NB4 (cell line): ENCODE results near the gene HCN2.

ENCODE experiments used
- DNase-seq: peaks from one replicate; pipeline ENCODE4 v3.0.0; 2010; ENCODE audit warnings: low read depth
- H3K4me3 ChIP-seq: one replicate; pipeline ENCODE4 v1.5.1; 2011; ENCODE audit warnings: mild to moderate bottlenecking, low read depth, low read length, moderate library complexity
- CTCF ChIP-seq: IDR thresholded peaks from one replicate; pipeline ENCODE4 v1.5.1; 2012; ENCODE audit warnings: low read depth, low read length
- MAX ChIP-seq: IDR thresholded peaks from 2 replicates; pipeline ENCODE4 v1.6.1; 2011; ENCODE audit warnings: low read depth, low read length
- MYC ChIP-seq: IDR thresholded peaks from 2 replicates; pipeline ENCODE4 v1.6.1; 2011; ENCODE audit warnings: low read depth, low read length
- POLR2A ChIP-seq: IDR thresholded peaks from 2 replicates; pipeline ENCODE4 v1.6.1; 2011; ENCODE audit warnings: mild to moderate bottlenecking; ENCODE audit not compliant: insufficient read length; ENCODE audit errors: extremely low read depth

HCN2 gene

GRCh38 chr19:558770-559439, 30.8 kb upstream of the HCN2 start:
- no peak overlapping the region for H3K4me3 ChIP-seq
- no peak for TF ChIP-seq POLR2A
- no peak for TF ChIP-seq MYC
- no peak for TF ChIP-seq MAX
- no peak for TF ChIP-seq CTCF
- no peak for DNase-seq

GRCh38 chr19:560121-560520, 29.6 kb upstream of the HCN2 start:
- peak; percentile 29 for DNase-seq
- TF ChIP-seq MYC (no peak), CTCF (no peak), POLR2A (no peak), MAX (no peak)
- H3K4me3 ChIP-seq: no peak overlapping the region

- DNase-seq: peak; percentile 97
- H3K4me3 ChIP-seq: peak overlapping the region; percentile 69
- TF ChIP-seq POLR2A: peak; percentile 17
- no peak for TF ChIP-seq CTCF
- TF ChIP-seq MYC: peak; percentile 54; the same call in 1 of the 2 replicates
- TF ChIP-seq MAX: peak; percentile 55; the same call in 1 of the 2 replicates
These were observed 23.3 kb upstream of the HCN2 start for GRCh38 chr19:566403-566802.

- peak overlapping the region; percentile 69 for H3K4me3 ChIP-seq
- DNase-seq: peak; percentile 62
- no peak for TF ChIP-seq MAX
- TF ChIP-seq CTCF: no peak
- no peak for TF ChIP-seq POLR2A
- TF ChIP-seq MYC: no peak
These were observed 22.8 kb upstream of the HCN2 start for GRCh38 chr19:566844-567243.

GRCh38 chr19:567296-567900, 22.3 kb upstream of the HCN2 start:
- TF ChIP-seq POLR2A (no peak), CTCF (no peak), MAX (no peak), MYC (no peak)
- H3K4me3 ChIP-seq: peak overlapping the region; percentile 69
- DNase-seq: peak; percentile 38
